ENCODE results near the gene TECTB. TPM values are rescaled to one million over a fixed set of nuclear protein-coding genes. Genes with fewer than 3 reads are reported as not detected.

The TECTB gene
- total and polyA plus RNA-seq, 5 experiments from 2014 or later: not detected

DNA sequence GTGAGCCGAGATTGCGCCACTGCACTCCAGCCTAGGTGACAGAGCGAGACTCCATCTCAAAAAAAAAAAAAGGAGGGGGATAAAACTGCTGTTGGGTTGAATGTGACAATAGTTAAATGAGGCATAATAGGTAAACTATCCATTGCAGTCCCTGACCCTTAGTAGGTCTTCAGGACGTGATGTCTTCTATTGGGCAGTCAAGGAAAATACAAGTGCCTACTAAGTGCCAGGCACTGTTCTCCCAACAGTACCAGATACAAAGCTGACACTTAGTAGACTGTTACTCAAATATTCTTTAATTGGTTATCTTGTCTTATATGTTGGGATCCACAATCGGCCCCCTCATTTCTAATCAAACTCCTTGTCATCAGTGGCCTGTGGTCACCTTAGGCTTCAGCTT is 63.6 kb downstream of the TECTB start:
- no peak for ATAC-seq
- POLR2A ChIA-PET: no interaction called here
- H3K27ac Mint-ChIP-seq: no peak overlapping the region

DNA sequence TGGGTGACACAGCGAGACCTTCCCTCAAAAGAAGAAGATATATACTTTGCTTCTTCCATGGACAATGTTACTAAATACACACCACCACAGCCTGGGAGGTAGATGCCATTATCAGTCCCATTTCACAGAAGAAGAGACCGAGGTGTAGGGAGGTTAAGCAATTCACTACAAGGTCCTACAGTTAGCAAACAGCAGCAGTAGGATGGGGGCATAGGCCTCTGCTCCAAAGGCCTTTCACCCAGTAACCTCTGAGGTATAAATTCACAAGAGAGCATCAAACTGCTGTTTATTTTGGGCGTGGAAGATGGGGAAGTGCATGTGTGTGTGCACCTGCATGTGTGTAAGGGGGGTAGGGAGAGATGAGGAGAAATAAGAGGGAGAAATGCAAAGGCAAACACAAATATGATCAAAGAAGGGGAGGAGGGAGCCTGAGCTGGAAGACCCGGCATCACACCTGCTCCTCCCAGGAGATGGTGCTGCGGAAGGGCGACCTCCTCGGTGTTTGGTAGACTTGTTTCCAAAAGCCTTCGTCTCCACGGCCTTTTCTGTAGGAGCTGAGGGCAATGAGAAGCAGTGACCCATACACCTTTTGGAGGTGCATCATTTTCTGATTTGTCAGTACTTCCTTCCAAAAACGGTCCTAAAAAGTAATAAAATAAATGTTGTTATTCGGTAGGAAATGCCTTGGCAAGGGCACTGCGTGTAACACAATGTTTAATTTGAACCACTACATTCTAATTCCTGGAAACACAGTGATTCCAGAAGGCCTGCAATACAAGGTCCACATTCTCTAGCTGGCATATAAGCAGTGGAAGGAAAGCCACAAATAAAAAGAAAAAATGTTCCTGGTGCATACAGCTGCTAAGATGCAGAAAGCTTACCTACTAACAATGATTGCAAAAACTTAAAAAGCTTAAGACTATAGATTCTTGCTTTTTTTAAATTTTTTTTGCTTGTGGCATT is 64.8 kb downstream of the TECTB start:
- peaks cover 0 to 3% (median 0%) of the 10 kb centered on the region in 5 donors for H3K27me3 Mint-ChIP-seq
- no peaks in the 10 kb centered on the region for H3K9me3 Mint-ChIP-seq
- ATAC-seq (no peak), DNase-seq (no peak)
- peaks cover 0 to 2% (median 0%) of the 10 kb centered on the region in 4 donors for H3K4me1 Mint-ChIP-seq
- no peak overlapping the region for H3K27ac Mint-ChIP-seq
- POLR2A ChIA-PET: no interaction called here
- no peaks in the 10 kb centered on the region for H3K36me3 Mint-ChIP-seq
- no peak overlapping the region for H3K4me3 Mint-ChIP-seq

More for the DNA sequence above, 63.6 kb downstream of the TECTB start:
- Mint-ChIP-seq H3K36me3 (no peaks in the 10 kb centered on the region), H3K4me3 (no peak overlapping the region), H3K27me3 (peaks cover 0 to 3% (median 0%) of the 10 kb centered on the region in 5 donors), H3K9me3 (no peaks in the 10 kb centered on the region), H3K4me1 (peaks cover 0 to 2% (median 0%) of the 10 kb centered on the region in 4 donors)
- no peak for DNase-seq

DNA sequence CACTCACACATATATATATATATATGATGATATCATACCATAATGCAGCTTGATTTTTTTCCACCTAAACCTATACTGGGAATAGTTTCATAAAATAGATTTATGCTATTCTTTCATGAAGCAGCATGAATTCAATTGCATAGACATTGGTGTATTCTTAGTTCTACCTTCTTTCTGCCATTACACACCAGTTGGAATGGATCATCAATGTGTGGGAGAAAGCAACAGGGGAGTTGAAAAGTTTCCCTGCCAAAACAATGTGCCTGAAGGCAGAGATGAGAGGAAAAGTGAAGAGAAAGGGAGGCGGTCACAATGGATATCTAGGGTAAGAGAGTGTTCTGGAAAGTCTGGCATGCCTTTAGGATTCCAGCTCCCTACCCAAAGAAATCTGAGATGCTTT is 65.6 kb downstream of the TECTB start:
- Mint-ChIP-seq H3K9me3 (no peaks in the 10 kb centered on the region), H3K4me3 (no peak overlapping the region), H3K4me1 (peaks cover 0 to 2% (median 0%) of the 10 kb centered on the region in 4 donors), H3K27ac (no peak overlapping the region), H3K27me3 (peaks cover 0 to 3% (median 0%) of the 10 kb centered on the region in 5 donors), H3K36me3 (no peaks in the 10 kb centered on the region)
- POLR2A ChIA-PET: no interaction called here
- DNase-seq: no peak
- no peak for ATAC-seq

DNA sequence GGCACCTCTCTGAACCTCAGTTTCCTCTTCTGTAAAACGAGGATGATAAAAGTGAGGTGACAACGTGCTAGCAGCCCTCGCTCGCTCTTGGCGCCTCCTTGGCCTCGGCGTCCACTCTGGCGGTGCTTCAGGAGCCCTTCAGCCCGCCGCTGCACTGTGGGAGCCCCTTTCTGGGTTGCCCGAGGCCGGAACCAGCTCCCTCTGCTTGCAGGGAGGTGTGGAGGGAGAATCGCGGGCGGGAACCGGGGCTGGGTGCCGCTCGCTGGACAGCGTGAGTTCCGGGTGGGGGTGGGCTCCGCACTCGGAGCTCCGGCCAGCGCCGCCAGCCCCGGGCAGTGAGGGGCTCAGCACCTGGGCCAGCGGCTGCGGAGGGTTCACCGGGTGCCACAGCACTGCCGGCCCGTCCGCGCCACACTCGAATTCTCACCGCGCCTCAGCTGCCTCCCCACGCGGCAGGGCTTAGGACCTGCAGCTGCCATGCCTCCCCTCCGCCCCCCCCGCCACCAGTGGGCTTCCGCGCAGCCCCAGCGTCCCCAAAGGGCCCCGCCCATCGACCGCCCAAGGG is 66.4 kb downstream of the TECTB start:
- ATAC-seq: no peak
- Mint-ChIP-seq H3K4me3 (no peak overlapping the region), H3K36me3 (no peaks in the 10 kb centered on the region), H3K4me1 (peaks cover 0 to 2% (median 0%) of the 10 kb centered on the region in 4 donors), H3K27me3 (peaks cover 0 to 3% (median 0%) of the 10 kb centered on the region in 5 donors), H3K27ac (no peak overlapping the region), H3K9me3 (no peaks in the 10 kb centered on the region)
- POLR2A ChIA-PET: no interaction called here
- no peak for DNase-seq

DNA sequence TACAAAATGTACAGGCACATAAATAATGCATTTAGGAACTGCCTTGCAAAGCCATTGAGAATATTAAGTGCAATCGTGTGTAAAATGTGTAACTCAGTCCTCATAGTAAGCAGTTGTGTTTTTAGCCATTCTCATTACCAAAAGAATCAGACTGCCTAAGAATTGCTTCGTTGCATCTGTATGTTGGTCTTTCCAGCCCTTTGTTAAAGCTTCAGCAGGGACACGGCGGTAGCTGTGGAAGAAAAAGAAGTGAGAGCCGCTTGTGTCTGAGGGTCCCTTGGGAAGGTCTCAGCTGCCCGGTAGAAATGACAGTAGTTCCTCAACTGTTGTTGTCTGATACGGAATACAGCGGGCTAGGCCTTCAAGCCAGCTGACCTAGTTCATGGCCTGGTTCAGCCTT is 67.9 kb downstream of the TECTB start:
- ATAC-seq (no peak), DNase-seq (no peak)
- Mint-ChIP-seq H3K4me3 (no peak overlapping the region), H3K9me3 (no peaks in the 10 kb centered on the region), H3K27me3 (peaks cover 0 to 3% (median 0%) of the 10 kb centered on the region in 5 donors), H3K36me3 (no peaks in the 10 kb centered on the region), H3K27ac (no peak overlapping the region), H3K4me1 (no peaks in the 10 kb centered on the region)
- POLR2A ChIA-PET: no interaction called here

DNA sequence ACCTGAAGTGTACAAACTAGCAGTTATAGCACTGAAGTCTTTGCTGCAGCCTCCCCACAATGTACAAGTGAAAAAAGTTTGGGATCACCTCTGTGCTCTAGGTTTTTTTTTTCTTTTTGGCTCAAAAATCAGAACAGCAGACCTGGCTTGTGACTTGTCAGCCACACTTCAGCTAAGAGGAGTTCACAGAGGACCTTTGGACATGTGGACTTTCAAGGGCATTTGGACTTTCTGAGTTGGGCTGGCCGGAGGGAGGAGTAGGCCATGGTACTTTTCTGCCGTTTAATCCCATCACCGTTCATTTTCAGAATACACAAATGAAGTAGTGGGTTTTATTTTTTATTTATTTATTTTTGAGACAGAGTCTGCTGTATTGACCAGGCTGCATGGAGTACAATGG is 68.8 kb downstream of the TECTB start:
- ATAC-seq (no peak), DNase-seq (no peak)
- no peak overlapping the region for H3K4me3 Mint-ChIP-seq
- peaks cover 0 to 3% (median 0%) of the 10 kb centered on the region in 5 donors for H3K27me3 Mint-ChIP-seq
- no peaks in the 10 kb centered on the region for H3K4me1 Mint-ChIP-seq
- no peaks in the 10 kb centered on the region for H3K9me3 Mint-ChIP-seq
- POLR2A ChIA-PET: no interaction called here
- no peak overlapping the region for H3K27ac Mint-ChIP-seq
- no peaks in the 10 kb centered on the region for H3K36me3 Mint-ChIP-seq

DNA sequence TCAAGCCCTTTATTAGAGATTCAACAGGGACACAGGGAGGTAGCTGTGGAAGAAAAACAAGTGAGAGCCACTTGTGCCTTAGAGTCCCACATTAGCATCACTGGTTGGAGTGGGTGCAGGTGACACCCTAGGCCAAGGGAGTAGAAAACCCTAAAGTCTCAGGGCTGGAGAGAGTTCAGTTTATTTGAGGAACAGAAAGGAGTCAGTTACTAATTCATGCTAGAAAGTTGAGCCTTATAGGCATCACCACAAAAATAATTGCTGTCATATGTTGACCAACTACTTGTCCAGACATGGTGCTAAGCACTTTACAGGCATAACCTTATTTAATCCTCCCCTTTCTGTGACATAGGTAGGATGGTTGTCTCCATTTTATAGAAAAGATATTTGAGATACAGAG is 69.8 kb downstream of the TECTB start:
- DNase-seq (no peak), ATAC-seq (no peak)
- POLR2A ChIA-PET: no interaction called here
- H3K4me1 Mint-ChIP-seq: no peaks in the 10 kb centered on the region
- H3K4me3 Mint-ChIP-seq: no peak overlapping the region
- no peaks in the 10 kb centered on the region for H3K36me3 Mint-ChIP-seq
- no peak overlapping the region for H3K27ac Mint-ChIP-seq
- H3K27me3 Mint-ChIP-seq: no peaks in the 10 kb centered on the region
- no peaks in the 10 kb centered on the region for H3K9me3 Mint-ChIP-seq

Small RNA genes lying within 50 kb of the gene (microRNA-seq; reads per million reads assigned to microRNA genes)
- gene MIR6715A (ENCODE audit: borderline microRNAs expressed): not detected
- not detected for gene MIR6715B (ENCODE audit: borderline microRNAs expressed)

Other genes with a start within 250 kb of the TECTB start
- 1 to 10 TPM; 7.4 to 8.4 TPM for gene GPAM, start 99.6 kb upstream of the TECTB start, total RNA-seq
- gene GPAM, start 99.6 kb upstream of the TECTB start, polyA plus RNA-seq: 1 to 10 TPM; 1.6 to 3.0 (median 2.2) TPM
- gene ACSL5, start 90.7 kb downstream of the TECTB start, total RNA-seq: 10 to 100 TPM; 31.7 to 35.8 TPM
- 10 to 100 TPM; 52.1 to 69.5 (median 54.3) TPM for gene ACSL5, start 90.7 kb downstream of the TECTB start, polyA plus RNA-seq
- gene ZDHHC6, start 163.5 kb downstream of the TECTB start, total RNA-seq: 10 to 100 TPM; 54.8 to 62.0 TPM
- 10 to 100 TPM; 27.5 to 34.8 (median 31.6) TPM for gene ZDHHC6, start 163.5 kb downstream of the TECTB start, polyA plus RNA-seq
- gene VTI1A, start 163.8 kb downstream of the TECTB start, total RNA-seq: 10 to 100 TPM; 41.2 to 42.7 TPM
- 10 to 100 TPM; 24.4 to 30.2 (median 26.2) TPM for gene VTI1A, start 163.8 kb downstream of the TECTB start, polyA plus RNA-seq

Measured in naive thymus-derived CD8-positive, alpha-beta T cell (primary cell).